Smooth muscle cell (in vitro differentiated cells): ENCODE data around the gene TXNL1. TPM values are rescaled to one million over a fixed set of nuclear protein-coding genes. Genes with fewer than 3 reads are reported as not detected.

Experiments used
- DNase-seq: peaks from one replicate; lab custom pipeline; 2025; ENCODE audit not compliant: unreplicated experiment; lab: John Stamatoyannopoulos, UW
- H2AFZ ChIP-seq: fragments of 200-600 bp; sonication (generic); 2 replicates; pipeline ENCODE4 v1.6.0; 2016; ENCODE audit warnings: antibody characterized with exemption, low read depth, mild to moderate bottlenecking
- H3F3A ChIP-seq: fragments of 200-600 bp; sonication (generic); 2 replicates; pipeline ENCODE4 v1.6.0; 2017; ENCODE audit warnings: antibody characterized with exemption, low read depth
- H3K27ac ChIP-seq: fragments of 200-600 bp; sonication (generic); 2 replicates; pipeline ENCODE4 v1.5.1; 2016; ENCODE audit warnings: low read depth, mild to moderate bottlenecking
- H3K27me3 ChIP-seq: fragments of 200-600 bp; sonication (generic); 2 replicates; pipeline ENCODE4 v1.6.1; 2016; ENCODE audit warnings: low read depth, mild to moderate bottlenecking
- H3K36me3 ChIP-seq: fragments of 200-600 bp; sonication (generic); 2 replicates; pipeline ENCODE4 v1.5.1; 2016; ENCODE audit warnings: low read depth
- H3K4me1 ChIP-seq: fragments of 200-600 bp; sonication (generic); 2 replicates; pipeline ENCODE4 v1.5.1; 2016; ENCODE audit warnings: low read depth
- H3K4me2 ChIP-seq: fragments of 200-600 bp; sonication (generic); 2 replicates; pipeline ENCODE4 v1.6.0; 2016; ENCODE audit warnings: mild to moderate bottlenecking
- H3K4me3 ChIP-seq: fragments of 200-600 bp; sonication (generic); 2 replicates; pipeline ENCODE4 v1.5.1; 2016; ENCODE audit warnings: mild to moderate bottlenecking
- H3K79me2 ChIP-seq: fragments of 200-600 bp; sonication (generic); 2 replicates; pipeline ENCODE4 v1.6.0; 2016; ENCODE audit warnings: low read depth, mild to moderate bottlenecking
- H3K9ac ChIP-seq: fragments of 200-600 bp; sonication (generic); 2 replicates; pipeline ENCODE4 v1.6.0; 2016; ENCODE audit warnings: low read depth
- H3K9me3 ChIP-seq: fragments of 200-600 bp; sonication (generic); replicated peaks from 2 replicates; pipeline ENCODE4 v1.5.1; 2016; ENCODE audit warnings: low read depth
- H4K20me1 ChIP-seq: fragments of 200-600 bp; sonication (generic); 2 replicates; pipeline ENCODE4 v1.6.0; 2016; ENCODE audit warnings: low read depth
- WGBS: methylation state at CpG from one replicate; pipeline ENCODE4 v1.1.7; 2016; ENCODE audit warnings: low lambda C conversion rate; 5-methylcytosine and 5-hydroxymethylcytosine counted together
- polyA plus RNA-seq: library from polyadenylated mRNA; unstranded; fragments of >200 nt; fragmentation: Nextera tagmentation; extraction: Ambion mirVana; gene quantifications from 2 replicates; pipeline ENCODE4 v1.2.1, GENCODE V29; 2016
- total RNA-seq: library from RNA; depleted of rRNA; stranded (reverse); fragments of >200 nt; gene quantifications from 2 replicates; pipeline ENCODE4 v1.2.3, GENCODE V29; 2014
- TF ChIP-seq, protein P1 (sequence below): fragments of 200-600 bp; sonication (generic); IDR thresholded peaks from 2 replicates; pipeline ENCODE4 v1.5.1; 2017; ENCODE audit warnings: borderline replicate concordance, mild to moderate bottlenecking, antibody characterized with exemption; ENCODE audit not compliant: insufficient read depth, poor library complexity, severe bottlenecking

TXNL1 gene
- total and polyA plus RNA-seq, 2 experiments from 2014 or later: 62.0 to 75.4 TPM

DNA sequence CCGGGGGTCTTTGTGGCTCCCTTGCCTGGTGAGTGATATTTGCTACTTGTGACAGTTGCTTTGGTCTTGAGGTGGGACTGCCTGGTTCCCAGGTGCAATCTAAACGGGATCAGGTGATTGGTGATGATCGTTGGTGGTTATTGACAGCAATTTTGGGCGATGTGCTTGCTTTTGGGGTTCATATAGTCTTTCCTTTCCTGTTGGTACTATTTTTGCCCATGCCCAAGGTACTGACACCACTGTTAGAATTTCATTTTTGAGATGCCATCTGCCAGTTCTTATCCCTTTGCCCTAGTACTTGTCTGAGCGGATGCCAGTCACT is 13.3 kb upstream of the TXNL1 start:
- no peak for DNase-seq
- no peaks in the 10 kb centered on the region for H4K20me1 ChIP-seq
- no peak overlapping the region for H3K9ac ChIP-seq
- H3K27me3 ChIP-seq: no peaks in the 10 kb centered on the region
- H3K4me1 ChIP-seq: peaks cover 7% of the 10 kb centered on the region
- TF ChIP-seq, protein P1, sequence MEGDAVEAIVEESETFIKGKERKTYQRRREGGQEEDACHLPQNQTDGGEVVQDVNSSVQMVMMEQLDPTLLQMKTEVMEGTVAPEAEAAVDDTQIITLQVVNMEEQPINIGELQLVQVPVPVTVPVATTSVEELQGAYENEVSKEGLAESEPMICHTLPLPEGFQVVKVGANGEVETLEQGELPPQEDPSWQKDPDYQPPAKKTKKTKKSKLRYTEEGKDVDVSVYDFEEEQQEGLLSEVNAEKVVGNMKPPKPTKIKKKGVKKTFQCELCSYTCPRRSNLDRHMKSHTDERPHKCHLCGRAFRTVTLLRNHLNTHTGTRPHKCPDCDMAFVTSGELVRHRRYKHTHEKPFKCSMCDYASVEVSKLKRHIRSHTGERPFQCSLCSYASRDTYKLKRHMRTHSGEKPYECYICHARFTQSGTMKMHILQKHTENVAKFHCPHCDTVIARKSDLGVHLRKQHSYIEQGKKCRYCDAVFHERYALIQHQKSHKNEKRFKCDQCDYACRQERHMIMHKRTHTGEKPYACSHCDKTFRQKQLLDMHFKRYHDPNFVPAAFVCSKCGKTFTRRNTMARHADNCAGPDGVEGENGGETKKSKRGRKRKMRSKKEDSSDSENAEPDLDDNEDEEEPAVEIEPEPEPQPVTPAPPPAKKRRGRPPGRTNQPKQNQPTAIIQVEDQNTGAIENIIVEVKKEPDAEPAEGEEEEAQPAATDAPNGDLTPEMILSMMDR: no peak
- no peaks in the 10 kb centered on the region for H3F3A ChIP-seq
- WGBS: 21% methylated on average over 5 of the region's 5 CpGs
- H3K27ac ChIP-seq: no peak overlapping the region
- H3K4me3 ChIP-seq: peak overlapping the region; percentile 76
- peak overlapping the region; percentile 81 for H2AFZ ChIP-seq
- H3K36me3 ChIP-seq: no peaks in the 10 kb centered on the region
- peak overlapping the region; percentile 80 for H3K4me2 ChIP-seq
- peaks cover 37% of the 10 kb centered on the region for H3K79me2 ChIP-seq
- H3K9me3 ChIP-seq: no peaks in the 10 kb centered on the region

DNA sequence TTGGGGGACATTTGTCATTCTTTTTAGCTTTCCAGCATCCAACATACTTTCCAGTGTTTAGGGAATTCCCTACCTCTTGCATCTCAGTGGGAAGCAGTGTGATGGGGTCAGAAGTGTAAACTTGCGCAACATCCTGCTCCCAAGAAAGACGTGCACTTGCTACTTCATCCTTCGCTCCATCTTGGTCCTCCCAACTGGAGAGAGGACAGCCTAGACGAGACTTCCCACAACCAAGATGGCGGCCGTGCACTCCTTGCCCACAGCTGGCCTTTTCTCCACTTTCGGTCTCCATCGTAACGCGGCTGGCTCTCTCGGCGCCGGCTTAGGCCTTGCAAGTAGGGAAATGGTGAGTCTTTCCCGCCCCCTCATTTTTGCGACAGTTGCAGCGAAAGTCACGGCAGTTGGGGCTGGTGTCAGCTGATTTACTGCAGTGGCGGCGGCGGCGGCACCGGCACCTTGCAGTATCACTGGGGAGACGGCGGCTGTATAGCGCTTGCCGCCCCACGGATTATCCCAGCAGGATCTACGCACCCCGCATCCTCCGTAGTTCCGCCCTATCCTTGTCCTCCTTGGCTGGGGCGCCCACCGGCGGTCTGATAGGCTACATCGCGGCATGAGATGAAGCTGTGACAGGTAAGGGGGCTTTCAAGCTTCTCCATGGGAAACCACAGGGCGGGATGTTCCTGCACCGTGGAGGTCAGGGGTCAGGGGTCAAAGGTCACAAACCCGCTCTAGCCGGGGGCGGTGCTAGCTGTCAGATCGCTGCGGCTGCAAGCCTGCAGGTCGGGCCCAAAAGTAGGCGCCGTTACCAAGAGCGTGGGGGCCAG is 12.8 kb upstream of the TXNL1 start, which contains the start of gene WDR7:
WDR7 (plus strand) TSS at position 416 of the 827 bp plus-strand sequence. CDS start 21,157 bp downstream, outside the sequence.
- Histone ChIP-seq H3F3A (no peaks in the 10 kb centered on the region), H3K4me2 (peak within 1 kb of the TSS; percentile 80), H4K20me1 (no peaks in the 10 kb centered on the region), H3K4me1 (peaks cover 7% of the 10 kb centered on the region), H3K9me3 (no peaks in the 10 kb centered on the region), H3K79me2 (peaks cover 34% of the 10 kb centered on the region), H3K27me3 (no peaks in the 10 kb centered on the region), H2AFZ (peak within 1 kb of the TSS; percentile 89), H3K9ac (peak within 1 kb of the TSS; percentile 46), H3K27ac (peak within 1 kb of the TSS; percentile 43), H3K4me3 (peak within 1 kb of the TSS; percentile 76), H3K36me3 (no peaks in the 10 kb centered on the region)
- 2% methylated on average over 47 of the region's 47 CpGs for WGBS
- DNase-seq: peak; percentile 77
- TF ChIP-seq, protein P1: no peak

DNA sequence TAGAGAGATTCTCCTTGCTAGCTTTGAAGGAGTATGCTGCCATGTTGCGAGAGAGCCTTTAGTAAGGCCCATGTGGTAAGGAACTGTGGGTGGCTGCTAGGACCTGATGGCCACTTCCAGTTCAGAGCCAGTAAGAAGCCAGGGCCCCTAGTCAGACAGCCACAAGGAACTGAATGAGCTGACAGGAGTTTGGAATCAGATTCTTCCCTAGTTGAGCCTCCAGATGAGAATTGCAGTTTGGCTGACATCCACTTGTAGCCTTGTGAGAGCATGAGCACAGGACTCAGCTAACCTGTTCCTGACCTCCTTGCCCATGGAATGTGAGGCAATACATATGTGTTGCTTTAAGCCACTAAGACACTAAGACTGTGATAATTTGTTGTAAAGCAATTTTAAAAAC is 11.6 kb upstream of the TXNL1 start:
- 97% methylated on average over 1 of the region's 1 CpG for WGBS
- Histone ChIP-seq H3F3A (no peaks in the 10 kb centered on the region), H3K27me3 (no peaks in the 10 kb centered on the region), H4K20me1 (no peaks in the 10 kb centered on the region), H3K36me3 (no peaks in the 10 kb centered on the region), H3K4me2 (no peak overlapping the region), H3K9me3 (no peaks in the 10 kb centered on the region), H3K4me1 (peaks cover 7% of the 10 kb centered on the region), H2AFZ (peak overlapping the region; percentile 89), H3K9ac (no peak overlapping the region), H3K79me2 (peaks cover 31% of the 10 kb centered on the region), H3K27ac (no peak overlapping the region), H3K4me3 (no peak overlapping the region)
- TF ChIP-seq, protein P1: no peak
- DNase-seq: no peak
